ENCODE data around the gene KCND3. TPM values are rescaled to one million over a fixed set of nuclear protein-coding genes. Genes with fewer than 3 reads are reported as not detected.

KCND3 gene
- total RNA-seq, 1 experiment from 2014 or later: 0.08 TPM

GRCh38 chr1:111848852-111849545, 140.5 kb downstream of the KCND3 start:
- no peak for DNase-seq (ENCODE audit: low spot score)

- no peak for DNase-seq (ENCODE audit: low spot score)
These were observed 142.0 kb downstream of the KCND3 start for GRCh38 chr1:111847466-111847865.

- DNase-seq (ENCODE audit: low spot score): no peak
These were observed 142.6 kb downstream of the KCND3 start for GRCh38 chr1:111846842-111847241.

DNA sequence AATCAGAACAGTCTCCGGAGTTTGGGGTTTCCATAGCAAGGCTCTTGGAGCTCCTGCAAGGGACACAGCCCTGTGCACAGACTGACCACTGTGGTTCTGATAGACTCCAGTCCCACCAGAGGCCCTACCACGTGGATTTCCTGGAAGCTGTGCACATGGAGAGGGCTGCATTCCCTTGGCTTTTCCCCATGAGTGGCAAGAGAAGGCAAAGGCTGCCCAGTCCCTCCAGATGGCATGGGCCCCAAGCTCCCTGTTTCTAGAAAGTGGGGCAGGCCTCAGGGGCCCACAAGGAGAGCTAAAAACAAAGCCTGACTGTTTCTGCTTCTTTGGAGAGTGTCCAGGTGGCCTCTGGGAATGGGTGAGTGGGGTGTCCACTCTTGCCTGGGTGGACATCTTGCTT, 146.3 kb downstream of the KCND3 start:
- no peak for DNase-seq (ENCODE audit: low spot score)

GRCh38 chr1:111842411-111842810, 147.1 kb downstream of the KCND3 start:
- no peak for DNase-seq (ENCODE audit: low spot score)

GRCh38 chr1:111841746-111842145, 147.7 kb downstream of the KCND3 start:
- no peak for DNase-seq (ENCODE audit: low spot score)

GRCh38 chr1:111841189-111841588, 148.3 kb downstream of the KCND3 start:
- DNase-seq (ENCODE audit: low spot score): no peak

GRCh38 chr1:111837393-111837792, 152.1 kb downstream of the KCND3 start:
- DNase-seq (ENCODE audit: low spot score): no peak

- DNase-seq (ENCODE audit: low spot score): no peak
These were observed 153.4 kb downstream of the KCND3 start for GRCh38 chr1:111836111-111836510.

DNA sequence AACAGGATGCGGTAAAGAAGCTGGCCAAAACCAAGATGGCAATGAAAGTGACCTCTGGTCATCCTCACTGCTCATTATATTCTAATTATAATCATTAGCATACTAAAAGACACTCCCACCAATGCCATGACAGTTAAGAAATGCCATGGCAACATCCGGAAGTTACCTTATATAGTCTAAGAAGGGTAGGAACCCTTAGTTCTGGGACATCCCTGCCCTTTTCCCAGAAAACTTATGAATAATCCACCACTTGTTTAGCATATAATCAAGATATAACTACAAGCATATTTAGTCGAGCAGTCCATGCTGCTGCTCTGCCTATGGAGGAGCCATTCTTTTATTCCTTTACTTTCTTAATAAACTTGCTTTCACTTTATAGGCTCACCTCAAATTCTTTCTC, 154.0 kb downstream of the KCND3 start:
- no peak for DNase-seq (ENCODE audit: low spot score)

- no peak for DNase-seq (ENCODE audit: low spot score)
These were observed 154.5 kb downstream of the KCND3 start for GRCh38 chr1:111834956-111835355.

DNA sequence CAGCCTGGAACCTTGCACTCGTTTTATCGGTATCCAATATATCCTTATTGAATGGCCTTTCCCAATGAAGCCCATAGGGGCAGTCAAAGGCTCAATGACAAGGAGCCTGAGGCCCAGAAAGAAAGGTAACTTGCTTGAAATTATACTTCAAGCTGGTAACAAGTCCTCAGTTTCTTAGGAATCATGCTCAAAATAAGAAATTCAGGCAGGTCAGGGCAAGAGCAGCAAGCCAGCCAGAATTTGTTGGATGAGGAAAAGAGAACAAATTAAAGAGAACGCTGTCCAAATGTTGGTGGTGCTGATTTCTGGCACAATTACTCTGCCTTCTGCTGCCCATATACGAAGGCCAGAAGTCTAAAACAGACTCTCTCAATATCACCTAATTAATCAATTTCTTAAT, 156.1 kb downstream of the KCND3 start:
- no peak for DNase-seq (ENCODE audit: low spot score)

DNA sequence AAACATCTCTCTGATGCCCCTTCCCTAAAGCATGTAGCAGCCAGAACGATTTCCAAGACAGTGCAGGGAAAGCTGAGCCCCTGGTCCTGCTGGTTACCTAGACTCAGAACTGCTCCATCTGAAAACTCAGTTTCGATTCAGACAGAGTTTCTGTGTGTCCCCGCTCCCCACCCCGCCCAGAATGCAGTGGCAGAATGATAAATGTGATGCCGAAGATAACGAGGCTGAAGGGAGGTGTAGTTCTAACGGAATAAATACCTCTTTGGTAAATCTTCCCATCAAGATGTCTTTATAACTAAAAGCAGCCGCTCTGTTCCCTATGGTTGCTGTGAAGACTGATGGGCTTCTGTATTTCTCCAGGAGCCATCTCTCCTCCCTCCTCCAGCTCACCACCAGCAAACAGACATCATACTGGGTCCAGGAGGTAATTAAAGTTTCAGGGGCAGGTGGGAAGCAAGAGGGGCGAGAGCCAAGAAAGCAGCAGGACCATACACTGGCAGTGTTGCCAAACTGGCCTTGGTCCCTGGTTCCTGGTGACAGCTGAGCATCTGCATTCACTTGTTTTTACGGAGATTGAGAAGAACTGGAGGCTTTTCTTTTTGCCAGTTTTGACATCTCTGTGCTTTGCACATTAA, 156.8 kb downstream of the KCND3 start:
- no peak for DNase-seq (ENCODE audit: low spot score)

GRCh38 chr1:111831153-111831552, 158.3 kb downstream of the KCND3 start:
- DNase-seq (ENCODE audit: low spot score): no peak

GRCh38 chr1:111827946-111828345, 161.5 kb downstream of the KCND3 start:
- DNase-seq (ENCODE audit: low spot score): no peak

DNA sequence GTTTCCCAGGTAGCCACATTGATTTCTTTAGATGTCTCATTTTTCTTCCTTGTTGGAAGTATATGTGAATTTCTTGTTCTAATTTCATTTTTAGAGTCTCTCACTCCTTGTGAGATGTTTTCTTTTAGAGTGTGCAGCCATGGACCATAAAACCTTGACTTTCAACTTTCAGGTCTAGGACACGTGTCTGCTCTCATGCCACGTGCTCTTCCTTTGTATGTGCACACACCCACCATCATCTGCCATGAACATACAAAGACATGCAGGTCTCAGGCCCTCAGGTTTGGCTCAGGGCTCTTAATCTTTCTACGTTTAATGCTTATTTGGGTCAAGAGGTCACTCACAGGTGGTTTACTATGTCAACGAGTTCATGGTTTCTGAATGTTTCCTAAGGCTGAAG, 163.2 kb downstream of the KCND3 start:
- no peak for DNase-seq (ENCODE audit: low spot score)

GRCh38 chr1:111825217-111825616, 164.3 kb downstream of the KCND3 start:
- DNase-seq (ENCODE audit: low spot score): no peak

DNA sequence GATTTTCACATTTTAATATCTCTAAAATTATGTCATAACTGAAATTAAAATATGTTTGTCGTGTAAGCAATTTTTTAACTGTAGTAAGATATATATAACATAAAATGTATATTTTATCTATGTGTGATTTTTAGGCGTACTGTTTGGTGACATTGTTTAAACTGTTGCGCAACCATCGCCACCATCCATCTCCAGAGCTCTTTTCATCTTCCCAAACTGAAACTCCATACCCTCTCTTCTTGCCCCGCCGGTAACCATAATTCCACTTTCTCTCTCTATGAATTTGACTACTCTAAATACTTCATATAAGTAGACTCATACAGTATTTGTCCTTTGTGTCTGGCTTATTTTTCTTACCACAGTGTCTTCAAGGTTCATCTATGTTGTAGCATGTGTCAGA, 167.3 kb downstream of the KCND3 start:
- no peak for DNase-seq (ENCODE audit: low spot score)

GRCh38 chr1:111821121-111821745, 168.2 kb downstream of the KCND3 start:
- no peak for DNase-seq (ENCODE audit: low spot score)

GRCh38 chr1:111819566-111820263, 169.8 kb downstream of the KCND3 start:
- DNase-seq (ENCODE audit: low spot score): no peak

- no peak for DNase-seq (ENCODE audit: low spot score)
These were observed 170.9 kb downstream of the KCND3 start for GRCh38 chr1:111818546-111818945.

GRCh38 chr1:111818081-111818480, 171.4 kb downstream of the KCND3 start:
- DNase-seq (ENCODE audit: low spot score): no peak

DNA sequence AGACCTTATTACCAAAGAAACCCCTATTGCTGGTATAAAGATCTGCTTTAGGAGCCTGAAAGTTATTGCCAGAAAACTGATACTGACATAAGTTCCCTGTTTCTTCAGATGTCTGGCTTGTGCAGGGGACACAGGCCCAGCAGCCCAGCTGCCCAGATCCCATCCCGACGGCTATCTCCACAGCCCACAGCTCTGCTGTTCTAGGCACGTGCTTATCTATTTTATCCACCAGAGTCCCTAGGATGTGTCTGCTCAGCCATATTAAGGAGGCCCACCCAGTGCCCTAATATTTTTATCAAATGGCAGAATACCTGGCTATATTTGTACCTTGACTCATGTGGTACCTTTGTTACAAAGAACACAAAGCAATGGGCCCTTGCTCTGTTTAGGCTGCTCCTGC, 174.8 kb downstream of the KCND3 start:
- DNase-seq (ENCODE audit: low spot score): no peak

All from H4 (cell line).